Brain microvascular endothelial cell (primary cell): ENCODE data around the gene CADM1.

Experiments
- DNase-seq: peaks from one replicate; pipeline ENCODE4 v3.0.0-alpha.2; 2020
- H3K27ac ChIP-seq: fragments of 250-450 bp; sonication (Bioruptor Pico); 2 replicates; pipeline ENCODE4 v1.5.1; 2020; ENCODE audit warnings: mild to moderate bottlenecking, moderate library complexity
- H3K27me3 ChIP-seq: fragments of 250-450 bp; sonication (Bioruptor Pico); replicated peaks from 2 replicates; pipeline ENCODE4 v1.5.1; 2020; ENCODE audit warnings: mild to moderate bottlenecking
- H3K36me3 ChIP-seq: fragments of 250-450 bp; sonication (Bioruptor Pico); replicated peaks from 2 replicates; pipeline ENCODE4 v1.5.1; 2020; ENCODE audit warnings: mild to moderate bottlenecking
- H3K4me3 ChIP-seq: 2 replicates; pipeline ENCODE4 v1.5.1; 2011; ENCODE audit warnings: low read depth, mild to moderate bottlenecking, control low read depth, low read length, moderate library complexity
- in situ Hi-C: cut with HindIII; loops from 2 replicates; pipeline ENCODE4 v1.10.0; 2017; ENCODE audit warnings: low sequenced_read_pairs, low pct_ligation_motif_present
- TF ChIP-seq, protein P1 (sequence below): IDR thresholded peaks from 2 replicates; pipeline ENCODE4 v1.5.1; 2011; ENCODE audit warnings: low read depth, mild to moderate bottlenecking, moderate library complexity, low read length, control low read depth, inconsistent platforms; ENCODE audit errors: missing control alignments

Gene CADM1

DNA sequence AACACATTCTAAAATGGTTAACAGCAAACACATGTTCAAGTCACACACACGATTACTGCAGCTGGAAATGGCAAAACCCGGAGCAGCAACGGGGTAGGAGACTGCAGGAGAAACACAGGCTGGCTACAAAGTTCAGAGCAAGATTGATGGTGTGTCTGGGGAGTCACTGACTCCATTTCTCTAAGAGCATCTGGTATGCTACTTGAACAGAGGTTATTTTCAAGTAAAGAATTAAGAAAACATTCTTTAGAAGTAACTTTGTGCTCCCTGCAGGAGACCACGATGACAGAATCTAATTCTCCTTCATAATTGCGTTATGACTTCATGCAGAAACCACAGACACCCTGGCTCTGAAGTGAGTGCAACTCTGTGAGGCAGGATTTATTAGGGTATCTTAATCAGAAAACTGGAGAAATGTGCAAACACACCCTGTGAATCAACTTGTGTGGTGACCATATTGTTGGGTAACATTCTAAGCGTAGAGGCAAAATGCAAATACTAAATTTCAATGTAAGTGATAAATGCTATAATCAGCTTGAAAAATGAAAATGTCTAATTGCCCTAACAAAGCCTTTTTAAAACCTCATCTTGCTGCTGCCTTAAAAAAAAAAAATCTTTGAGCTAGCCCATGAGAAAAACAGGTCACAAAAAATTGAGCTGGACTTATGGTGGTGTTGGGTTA lies 303.0 kb downstream of the CADM1 start:
- H3K27me3 ChIP-seq: no peaks in the 10 kb centered on the region
- H3K27ac ChIP-seq: no peak overlapping the region
- peak; percentile 50 for DNase-seq
- no peak overlapping the region for H3K4me3 ChIP-seq
- in situ Hi-C loops: no loop called here
- TF ChIP-seq, protein P1, sequence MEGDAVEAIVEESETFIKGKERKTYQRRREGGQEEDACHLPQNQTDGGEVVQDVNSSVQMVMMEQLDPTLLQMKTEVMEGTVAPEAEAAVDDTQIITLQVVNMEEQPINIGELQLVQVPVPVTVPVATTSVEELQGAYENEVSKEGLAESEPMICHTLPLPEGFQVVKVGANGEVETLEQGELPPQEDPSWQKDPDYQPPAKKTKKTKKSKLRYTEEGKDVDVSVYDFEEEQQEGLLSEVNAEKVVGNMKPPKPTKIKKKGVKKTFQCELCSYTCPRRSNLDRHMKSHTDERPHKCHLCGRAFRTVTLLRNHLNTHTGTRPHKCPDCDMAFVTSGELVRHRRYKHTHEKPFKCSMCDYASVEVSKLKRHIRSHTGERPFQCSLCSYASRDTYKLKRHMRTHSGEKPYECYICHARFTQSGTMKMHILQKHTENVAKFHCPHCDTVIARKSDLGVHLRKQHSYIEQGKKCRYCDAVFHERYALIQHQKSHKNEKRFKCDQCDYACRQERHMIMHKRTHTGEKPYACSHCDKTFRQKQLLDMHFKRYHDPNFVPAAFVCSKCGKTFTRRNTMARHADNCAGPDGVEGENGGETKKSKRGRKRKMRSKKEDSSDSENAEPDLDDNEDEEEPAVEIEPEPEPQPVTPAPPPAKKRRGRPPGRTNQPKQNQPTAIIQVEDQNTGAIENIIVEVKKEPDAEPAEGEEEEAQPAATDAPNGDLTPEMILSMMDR: no peak
- no peaks in the 10 kb centered on the region for H3K36me3 ChIP-seq

- H3K27me3 ChIP-seq: no peaks in the 10 kb centered on the region
- no peak overlapping the region for H3K4me3 ChIP-seq
- TF ChIP-seq, protein P1: no peak
- H3K27ac ChIP-seq: no peak overlapping the region
- H3K36me3 ChIP-seq: no peaks in the 10 kb centered on the region
- in situ Hi-C loops: no loop called here
- no peak for DNase-seq
These were observed 304.6 kb downstream of the CADM1 start for GRCh38 chr11:115199481-115200069.

- Histone ChIP-seq H3K36me3 (no peaks in the 10 kb centered on the region), H3K4me3 (no peak overlapping the region), H3K27ac (no peak overlapping the region), H3K27me3 (no peaks in the 10 kb centered on the region)
- DNase-seq: peak; percentile 46
- TF ChIP-seq, protein P1: no peak
- in situ Hi-C loops: no loop called here
These were observed 305.9 kb downstream of the CADM1 start for GRCh38 chr11:115198321-115198741.

DNA sequence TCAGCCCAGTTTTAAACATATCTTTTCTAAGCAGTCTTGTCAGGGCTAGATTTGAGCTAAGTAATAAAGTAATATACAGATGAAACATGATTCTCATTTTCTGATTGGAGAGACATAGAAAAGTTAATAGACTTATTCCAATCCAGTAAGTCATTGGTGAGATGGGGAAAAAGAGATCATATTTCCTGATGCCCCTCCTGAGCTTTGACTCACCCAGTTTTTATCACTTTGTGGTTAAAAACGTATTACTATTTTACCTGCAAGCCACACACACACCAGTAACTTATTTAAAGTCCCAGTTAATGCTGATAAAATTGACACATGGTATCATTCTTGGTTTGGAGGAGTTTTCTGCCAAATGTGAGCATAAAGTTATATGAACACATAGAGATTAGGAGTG lies 306.8 kb downstream of the CADM1 start:
- Histone ChIP-seq H3K36me3 (no peaks in the 10 kb centered on the region), H3K27ac (no peak overlapping the region), H3K27me3 (no peaks in the 10 kb centered on the region), H3K4me3 (no peak overlapping the region)
- no peak for DNase-seq
- in situ Hi-C loops: no loop called here
- TF ChIP-seq, protein P1: no peak

- in situ Hi-C loops: no loop called here
- TF ChIP-seq, protein P1: no peak
- H3K27me3 ChIP-seq: no peaks in the 10 kb centered on the region
These were observed 307.2 kb downstream of the CADM1 start for GRCh38 chr11:115197031-115197430.

DNA sequence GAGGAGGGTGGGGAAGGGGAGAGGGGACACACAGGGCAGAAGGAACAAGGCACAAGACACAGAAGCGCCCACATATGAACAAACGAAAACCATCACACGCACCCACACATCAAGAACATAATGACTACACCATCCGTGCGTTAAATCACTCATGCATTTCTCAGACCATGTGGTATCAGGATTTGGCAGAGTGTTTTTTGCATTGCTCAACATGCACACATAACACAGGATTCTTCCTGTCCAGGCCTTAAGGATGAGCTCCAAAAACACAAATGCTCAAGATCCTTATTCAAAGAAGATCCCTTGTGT lies 309.5 kb downstream of the CADM1 start:
- Histone ChIP-seq H3K27me3 (no peaks in the 10 kb centered on the region), H3K4me3 (no peak overlapping the region), H3K27ac (no peak overlapping the region), H3K36me3 (no peaks in the 10 kb centered on the region)
- DNase-seq: no peak
- TF ChIP-seq, protein P1: no peak
- in situ Hi-C loops: no loop called here

More at GRCh38 chr11:115197031-115197430, 307.2 kb downstream of the CADM1 start:
- no peak overlapping the region for H3K4me3 ChIP-seq
- no peak overlapping the region for H3K27ac ChIP-seq
- no peaks in the 10 kb centered on the region for H3K36me3 ChIP-seq
- no peak for DNase-seq
